ENCODE measurements around the gene OR13H1.
"Not testable (repeated sequence)": the region's sequence is repeated elsewhere in the genome, so short reads cannot be mapped to it uniquely, and the experiment has no call there.

The OR13H1 gene

GRCh38 chrX:131543774-131544173, at the start of gene OR13H1:
Gene OR13H1 (plus strand): TSS chrX:131544074. CDS start chrX:131544074, 0 bp downstream.
- no peak for DNase-seq (ENCODE audit: low read depth)

- DNase-seq (ENCODE audit: low read depth): not testable (repeated sequence)
Measured at GRCh38 chrX:131501556-131501955, 42.3 kb upstream of the OR13H1 start.

GRCh38 chrX:131513159-131513914, 30.5 kb upstream of the OR13H1 start:
- DNase-seq (ENCODE audit: low read depth): no peak

- DNase-seq (ENCODE audit: low read depth): no peak
Measured at GRCh38 chrX:131521824-131522223, 22.1 kb upstream of the OR13H1 start.

- no peak for DNase-seq (ENCODE audit: low read depth)
Measured at GRCh38 chrX:131544218-131544617, 344 bp downstream of the OR13H1 start.

GRCh38 chrX:131549011-131549410, 5.1 kb downstream of the OR13H1 start:
- no peak for DNase-seq (ENCODE audit: low read depth)

GRCh38 chrX:131552453-131552852, 8.6 kb downstream of the OR13H1 start:
- DNase-seq (ENCODE audit: low read depth): not testable (repeated sequence)

- no peak for DNase-seq (ENCODE audit: low read depth)
Measured at GRCh38 chrX:131558562-131558961, 14.7 kb downstream of the OR13H1 start.

- no peak for DNase-seq (ENCODE audit: low read depth)
Measured at GRCh38 chrX:131564553-131565229, 20.8 kb downstream of the OR13H1 start.

- no peak for DNase-seq (ENCODE audit: low read depth)
Measured at GRCh38 chrX:131565909-131566308, 22.0 kb downstream of the OR13H1 start.

GRCh38 chrX:131571348-131571747, 27.5 kb downstream of the OR13H1 start:
- no peak for DNase-seq (ENCODE audit: low read depth)

GRCh38 chrX:131572372-131573014, 28.6 kb downstream of the OR13H1 start:
- DNase-seq (ENCODE audit: low read depth): no peak

GRCh38 chrX:131577413-131577812, 33.5 kb downstream of the OR13H1 start:
- DNase-seq (ENCODE audit: low read depth): no peak

GRCh38 chrX:131577999-131578734, 34.3 kb downstream of the OR13H1 start:
- DNase-seq (ENCODE audit: low read depth): no peak

- DNase-seq (ENCODE audit: low read depth): not testable (repeated sequence)
Measured at GRCh38 chrX:131578735-131579367, 35.0 kb downstream of the OR13H1 start.

- DNase-seq (ENCODE audit: low read depth): no peak
Measured at GRCh38 chrX:131588995-131589394, 45.1 kb downstream of the OR13H1 start.
